GM21447 (cell line): ENCODE data around the gene TUT1.
"Not testable (repeated sequence)": the region's sequence is repeated elsewhere in the genome, so short reads cannot be mapped to it uniquely, and the experiment has no call there.

Source experiments
- ATAC-seq: cut with Tn5 transposase; IDR thresholded peaks from one replicate; pipeline ENCODE4 v1.9.1; 2021; ENCODE audit not compliant: unreplicated experiment

Gene TUT1

DNA sequence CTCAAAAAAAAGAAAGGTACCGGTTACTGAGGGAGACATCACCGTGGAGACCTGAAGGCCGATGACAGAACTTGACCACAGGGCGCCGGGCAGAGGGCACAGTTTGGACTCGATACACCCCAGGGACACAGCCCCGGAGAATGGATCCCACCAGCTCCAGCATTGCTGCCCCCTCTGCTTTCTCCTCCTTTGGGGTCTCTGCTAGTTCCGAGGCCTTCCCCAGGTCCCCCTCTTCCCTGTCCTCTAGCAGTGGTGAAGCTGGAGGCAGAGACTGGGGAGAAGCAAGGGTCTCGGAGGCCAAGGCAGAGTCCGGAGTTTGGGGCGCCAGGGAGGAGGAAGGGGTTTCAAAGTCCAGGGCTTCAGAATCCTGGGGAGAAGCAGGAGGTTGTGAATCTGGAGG, 12.8 kb downstream of the TUT1 start:
- ATAC-seq = no peak

DNA sequence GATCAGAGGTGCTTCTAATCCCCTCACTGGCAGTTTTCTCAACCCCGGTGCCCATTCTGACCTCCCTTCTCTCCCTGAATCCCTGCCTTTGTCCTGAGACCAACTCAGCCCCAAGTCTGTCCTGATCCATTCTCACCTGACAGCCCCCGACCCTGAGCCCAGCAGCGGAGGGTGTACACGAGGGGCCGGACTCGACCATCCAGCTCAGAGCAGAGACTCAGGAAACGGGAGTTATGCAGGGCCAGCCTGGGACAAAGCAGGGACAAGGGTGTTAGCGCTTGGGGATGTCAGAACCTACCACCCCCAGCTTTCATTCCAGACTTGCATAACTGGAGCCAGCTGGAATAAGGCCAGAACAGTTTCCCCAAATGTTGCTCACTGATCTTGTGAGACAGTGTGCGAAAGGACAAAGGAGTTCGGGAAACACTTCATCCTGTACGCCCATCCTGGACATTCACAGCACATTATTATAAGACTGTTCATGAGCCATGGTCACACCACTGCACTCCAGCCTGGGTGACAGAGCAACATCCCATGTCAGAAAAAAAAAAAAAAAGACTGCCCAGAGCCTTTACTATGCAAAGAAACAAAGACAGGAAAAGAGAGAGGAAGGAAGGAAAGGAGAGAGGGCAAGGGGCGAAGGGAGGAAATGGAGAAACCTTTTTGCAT, 14.1 kb downstream of the TUT1 start:
- ATAC-seq = no peak

DNA sequence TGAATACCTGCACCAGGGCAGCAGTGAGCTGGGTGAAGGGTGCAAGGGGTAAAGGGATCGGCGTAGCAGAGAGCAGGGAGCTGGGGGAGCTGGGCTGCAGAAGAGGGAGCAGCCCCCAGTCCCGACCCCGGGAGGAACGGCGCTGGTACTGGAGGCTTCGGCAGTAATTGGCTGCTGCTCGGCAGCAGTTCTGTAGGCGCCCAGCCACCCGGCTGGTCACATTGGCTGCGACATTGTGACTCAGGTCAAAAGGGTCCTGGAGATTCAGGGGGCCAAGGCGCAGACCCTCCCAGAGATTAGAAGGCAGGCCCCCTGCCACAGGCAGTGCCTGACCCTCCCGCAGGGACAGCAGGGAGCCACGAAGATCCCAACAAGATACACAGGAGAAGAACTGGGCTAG, 15.5 kb downstream of the TUT1 start:
- no peak for ATAC-seq

DNA sequence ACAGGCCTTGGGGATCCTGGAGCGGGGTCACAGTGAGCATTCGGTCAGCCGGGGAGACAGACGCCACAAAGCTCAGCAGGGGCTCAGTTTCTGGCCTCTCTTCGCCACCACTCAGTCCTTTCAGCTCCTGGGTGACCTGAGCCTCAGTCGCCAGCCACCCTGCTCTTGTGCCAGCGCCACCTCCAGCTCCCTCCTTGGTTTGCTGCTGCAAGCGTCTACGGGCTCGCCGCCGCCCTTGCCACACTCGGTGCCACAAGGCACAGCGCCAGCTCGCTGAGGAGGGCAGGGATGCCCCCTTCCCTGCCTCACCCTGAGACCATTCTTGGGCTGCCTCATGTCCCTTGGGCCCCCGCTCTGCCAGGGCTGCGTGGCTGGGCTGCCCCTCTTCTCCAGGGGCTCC, 16.2 kb downstream of the TUT1 start:
- no peak for ATAC-seq

DNA sequence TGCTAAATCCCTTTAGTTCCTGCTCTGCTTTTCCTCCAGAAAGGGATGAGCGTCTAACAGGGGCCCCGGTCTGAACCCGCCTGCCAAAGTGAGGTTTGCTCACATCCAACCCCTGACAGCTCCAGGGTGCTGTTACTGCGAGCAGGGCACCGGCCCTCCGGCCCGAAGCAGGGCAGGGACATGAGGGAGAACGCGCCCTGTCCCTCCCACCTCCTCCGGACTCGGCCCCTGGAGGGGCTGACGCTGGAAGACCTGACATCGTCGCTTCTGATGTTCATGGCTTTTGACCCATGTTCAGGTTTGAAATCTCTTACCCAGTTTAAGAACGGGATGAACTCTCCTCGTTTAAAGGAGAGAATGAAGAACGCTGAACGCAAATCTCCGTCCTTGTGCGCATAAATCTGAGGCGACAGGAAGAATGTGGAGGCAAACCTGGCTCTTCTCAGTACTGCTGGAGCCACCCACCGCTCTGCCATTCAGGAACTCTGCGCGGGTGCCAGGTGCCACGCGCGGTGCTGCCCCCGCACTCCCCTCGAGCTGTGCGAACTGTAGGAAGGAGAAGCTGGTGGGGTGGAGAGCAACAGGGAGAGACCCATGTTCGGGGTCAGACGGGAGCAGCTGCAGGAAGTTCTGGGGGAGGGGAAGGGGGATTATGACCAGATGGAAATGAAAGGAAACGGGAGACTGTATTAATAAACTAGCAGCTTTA, 16.8 kb downstream of the TUT1 start:
- no peak for ATAC-seq

DNA sequence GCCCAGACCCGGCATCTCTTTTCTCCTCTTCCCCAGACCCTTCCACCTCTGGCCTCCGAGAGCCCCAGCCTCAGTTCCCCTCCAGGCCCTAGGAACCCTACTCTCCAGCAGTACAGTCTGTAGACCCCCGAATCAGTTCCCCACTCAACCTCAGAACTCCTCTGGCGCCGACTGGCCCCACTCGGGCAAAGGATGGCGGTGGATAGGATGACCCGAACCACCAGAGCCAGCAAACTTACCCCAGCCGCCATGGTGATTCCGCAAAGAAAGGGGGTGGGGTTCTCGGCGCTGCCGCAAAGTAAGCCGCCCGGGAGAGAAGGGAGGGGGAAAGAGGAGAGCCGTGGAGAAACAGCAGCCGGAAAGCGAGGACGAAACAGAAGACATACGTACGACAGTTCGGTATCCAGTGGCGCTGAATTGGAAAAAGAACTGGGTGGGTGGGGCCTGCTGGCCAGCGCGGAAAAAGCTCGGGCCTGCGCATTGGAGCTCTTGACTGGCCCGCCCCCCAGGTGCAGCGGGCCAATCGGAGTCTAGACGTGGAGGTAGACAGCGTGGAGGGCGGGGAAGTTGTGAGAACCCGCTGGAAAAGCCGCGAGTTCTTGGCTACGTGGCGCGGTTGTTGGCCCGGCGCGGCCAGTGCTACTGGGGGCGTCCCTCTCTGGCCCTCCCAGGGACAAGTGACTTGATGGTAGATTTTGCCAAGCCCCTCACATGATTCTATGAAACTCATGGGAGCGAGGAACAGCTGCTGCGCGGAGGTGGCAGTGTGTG, 17.5 kb downstream of the TUT1 start, which contains the start of gene EEF1G:
Gene EEF1G, minus strand, starts transcription at position 300 of the 771 bp plus-strand sequence. Its CDS starts 49 bp downstream, at position 251.
- peak; percentile 85 for ATAC-seq

DNA sequence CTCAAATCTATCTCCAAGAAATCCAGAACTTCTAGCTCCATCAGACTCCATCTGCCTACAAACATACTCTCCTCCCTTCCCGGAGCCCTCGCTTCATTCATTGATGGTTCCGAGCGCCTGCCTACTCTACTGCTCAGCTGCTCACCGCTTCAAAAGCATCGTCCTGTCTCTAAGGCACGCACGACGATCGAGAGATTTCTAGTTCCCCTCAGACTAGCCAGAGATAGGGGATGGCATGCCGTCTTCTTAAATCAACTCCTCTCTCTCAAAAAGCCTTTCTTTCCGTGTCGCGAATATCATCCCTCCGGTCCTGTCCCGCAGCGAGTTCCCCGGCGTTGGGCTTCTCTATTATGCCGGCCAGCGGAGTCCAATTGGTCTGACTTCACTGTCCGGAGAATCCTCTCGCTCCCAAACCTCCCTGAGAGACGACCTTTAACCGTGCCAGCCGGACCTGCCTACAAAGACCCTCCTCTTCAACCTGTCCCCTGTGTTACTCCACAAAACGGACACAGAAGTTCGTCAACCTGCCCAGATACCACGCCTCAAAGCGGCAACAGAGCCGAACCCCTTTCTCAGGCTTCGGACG, 18.2 kb downstream of the TUT1 start:
- ATAC-seq = no peak

DNA sequence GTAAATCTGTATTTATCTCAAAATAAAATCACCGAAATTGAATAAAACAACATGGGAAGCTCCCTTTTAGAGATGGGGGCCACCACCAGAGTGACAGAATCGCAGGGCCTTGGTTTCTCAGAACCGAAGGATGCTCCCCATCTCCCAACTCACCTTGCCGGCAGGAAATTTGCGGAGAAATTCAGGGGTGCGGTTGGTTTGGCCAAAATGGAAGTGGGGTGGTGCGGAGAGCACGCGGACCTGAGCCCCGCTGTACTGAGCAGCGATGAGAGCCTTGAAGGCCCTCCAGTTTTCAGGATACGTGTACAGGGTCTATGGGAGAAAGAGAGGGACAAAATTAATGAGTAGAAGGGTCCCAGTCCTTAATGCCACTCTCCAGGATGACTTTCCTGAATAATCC, 18.9 kb downstream of the TUT1 start:
- no peak for ATAC-seq

DNA sequence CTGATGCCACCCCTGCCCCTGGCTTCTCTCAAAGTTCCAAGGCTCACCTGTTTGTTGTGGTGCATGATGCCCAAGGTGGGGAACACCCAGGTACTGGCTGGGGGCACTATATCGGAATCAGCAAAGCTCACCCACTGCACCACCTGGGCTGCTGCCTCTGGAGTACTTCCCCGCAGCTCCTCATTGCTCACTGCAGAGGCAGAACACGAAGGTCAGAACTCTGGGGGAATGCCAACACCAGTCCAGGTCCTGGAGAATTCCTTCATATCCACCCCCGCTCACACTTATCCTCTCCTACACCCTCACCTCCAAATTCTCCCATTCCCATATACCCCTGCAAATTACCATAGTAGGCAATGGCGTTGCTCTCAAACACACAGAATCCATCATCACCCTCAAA, 19.8 kb downstream of the TUT1 start:
- ATAC-seq = not testable (repeated sequence)

DNA sequence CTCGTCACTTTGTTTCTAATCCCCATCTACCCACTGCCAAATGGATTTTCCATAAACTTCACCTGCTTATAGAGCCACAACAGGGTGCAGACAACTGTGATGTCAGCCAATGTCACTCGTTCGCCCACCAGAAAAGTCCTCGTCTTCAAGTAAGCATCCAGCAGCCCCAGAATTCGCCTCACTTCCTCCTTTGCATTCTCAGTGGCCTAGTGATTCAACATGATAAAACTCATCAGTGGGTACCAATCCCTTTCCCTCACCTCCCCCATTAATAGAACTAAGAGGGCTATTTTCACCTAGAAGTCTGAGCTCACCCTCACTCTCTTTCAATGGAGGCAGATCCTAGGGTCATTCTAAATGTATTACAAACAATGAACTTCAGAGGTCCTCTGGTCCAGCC, 20.4 kb downstream of the TUT1 start:
- ATAC-seq = not testable (repeated sequence)

DNA sequence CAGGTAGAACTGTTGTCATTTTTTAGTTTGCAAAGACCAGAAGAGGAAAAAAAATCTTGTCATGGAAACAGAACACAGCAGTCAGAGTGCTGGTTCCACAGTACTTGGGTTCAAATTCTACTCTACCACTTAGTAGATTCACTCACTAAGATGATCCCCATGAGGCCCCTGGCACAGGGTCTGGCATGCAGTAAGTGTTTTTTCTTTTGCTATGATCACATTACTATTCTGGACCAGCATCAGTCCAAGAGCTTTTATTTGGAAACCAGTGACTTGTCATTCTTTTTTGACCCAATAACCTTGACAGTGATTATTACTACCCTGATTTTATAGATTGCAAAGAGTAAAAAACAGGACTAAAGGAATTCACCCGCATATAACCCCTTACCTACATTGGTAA, 21.7 kb downstream of the TUT1 start:
- no peak for ATAC-seq

DNA sequence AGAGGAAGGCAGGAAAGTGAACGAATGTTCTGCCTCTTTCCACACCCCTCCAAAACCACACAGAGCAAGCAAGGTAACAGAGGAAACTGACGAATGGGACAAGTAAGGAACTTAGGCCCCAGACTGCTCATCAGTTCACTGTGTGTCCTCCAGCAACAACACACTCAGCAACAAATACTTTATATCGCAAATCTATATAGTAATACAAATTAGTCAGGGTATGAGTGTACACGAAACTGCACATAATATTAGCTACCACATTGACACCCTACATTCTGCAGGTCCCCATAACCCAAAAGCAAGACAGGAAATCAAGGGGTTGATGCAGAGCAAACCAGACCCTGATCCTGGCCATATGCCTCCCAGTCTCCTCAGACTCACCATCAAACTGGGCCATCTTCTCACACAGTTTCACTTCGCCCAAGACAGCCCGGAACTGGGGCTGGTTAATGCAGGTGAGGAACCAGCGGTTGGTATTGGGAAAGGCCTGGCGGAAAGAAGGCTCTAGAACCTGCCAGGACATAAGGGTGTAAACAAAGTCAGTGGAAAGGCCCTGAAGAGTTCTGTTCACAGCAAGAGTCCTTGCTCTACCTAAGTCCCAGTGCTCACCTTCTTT, 24.2 kb downstream of the TUT1 start:
- ATAC-seq = no peak

DNA sequence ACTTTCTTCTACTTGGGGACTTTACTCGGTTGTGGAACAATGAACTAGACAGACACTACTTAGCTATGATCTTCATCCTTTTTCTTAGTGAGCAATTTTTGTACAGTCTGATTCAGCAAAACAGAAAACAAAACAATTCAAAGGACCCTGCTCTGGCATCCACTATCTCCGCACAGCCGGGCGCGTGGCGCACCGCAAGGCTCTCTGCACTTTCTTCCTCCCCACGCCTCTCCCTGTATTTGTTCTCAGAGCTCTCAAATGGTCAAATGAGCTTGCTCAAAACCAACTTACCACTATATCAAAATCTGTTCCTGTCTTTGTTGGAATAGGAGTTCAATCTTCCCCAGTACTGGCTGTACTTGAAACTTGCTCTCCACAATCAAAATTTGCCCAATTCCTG, 25.1 kb downstream of the TUT1 start:
- no peak for ATAC-seq

DNA sequence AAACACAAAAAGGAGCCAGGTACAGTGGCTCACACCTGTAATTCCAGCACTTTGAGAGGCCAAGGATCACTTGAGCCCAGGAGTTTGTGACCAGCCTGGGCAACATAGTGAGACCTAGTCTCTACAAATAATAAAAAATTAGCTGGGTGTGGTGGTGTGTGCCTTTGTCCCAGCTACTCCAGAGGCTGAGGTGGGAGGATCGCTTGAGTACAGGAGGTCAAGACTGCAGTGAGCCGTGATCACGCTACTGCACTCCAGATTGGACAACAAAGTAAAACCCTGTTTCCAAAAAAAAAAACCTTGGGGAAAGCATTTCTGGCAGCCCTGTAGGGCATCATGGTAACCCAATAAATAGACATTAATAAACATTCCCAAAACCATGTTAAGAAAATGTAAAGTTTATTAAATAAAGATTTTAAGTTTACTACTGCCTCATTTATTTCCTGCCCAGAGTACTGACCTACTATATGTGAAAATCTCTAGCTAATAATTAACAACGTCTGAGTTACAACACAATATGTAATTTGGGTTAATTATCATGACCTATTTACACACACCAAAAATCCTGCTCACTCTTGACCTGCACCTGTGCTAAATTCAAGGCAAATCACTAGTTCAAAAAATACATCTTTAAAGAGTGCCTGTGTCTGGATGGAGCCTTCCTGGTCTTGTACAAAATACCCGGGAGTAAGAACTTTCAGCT, 26.1 kb downstream of the TUT1 start:
- no peak for ATAC-seq

DNA sequence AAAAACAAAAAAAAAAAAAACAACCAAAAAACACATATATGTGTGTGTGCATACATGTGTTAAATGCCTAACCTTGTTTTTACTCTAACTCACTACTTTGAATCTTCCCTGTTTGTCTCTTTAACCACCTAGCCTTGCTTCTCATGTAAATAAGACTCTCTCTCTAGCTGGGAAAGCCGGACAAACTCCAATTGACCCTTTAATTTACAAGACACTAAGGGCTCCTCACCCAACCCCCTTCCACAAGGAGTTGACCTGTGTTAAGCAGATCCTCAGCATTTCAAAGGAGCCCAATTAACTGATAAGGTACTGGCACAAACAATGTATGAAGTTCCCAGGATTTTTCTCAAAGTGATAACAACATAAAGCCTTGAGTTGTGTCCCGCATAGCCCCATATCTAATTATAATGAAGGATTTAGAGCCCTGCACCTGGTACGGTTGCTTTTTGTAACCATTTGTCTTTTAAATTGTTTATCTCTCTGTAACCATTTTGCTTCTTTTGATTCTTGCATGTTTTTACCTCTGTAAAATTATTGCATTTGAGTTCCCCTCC, 29.6 kb downstream of the TUT1 start:
- not testable (repeated sequence) for ATAC-seq

DNA sequence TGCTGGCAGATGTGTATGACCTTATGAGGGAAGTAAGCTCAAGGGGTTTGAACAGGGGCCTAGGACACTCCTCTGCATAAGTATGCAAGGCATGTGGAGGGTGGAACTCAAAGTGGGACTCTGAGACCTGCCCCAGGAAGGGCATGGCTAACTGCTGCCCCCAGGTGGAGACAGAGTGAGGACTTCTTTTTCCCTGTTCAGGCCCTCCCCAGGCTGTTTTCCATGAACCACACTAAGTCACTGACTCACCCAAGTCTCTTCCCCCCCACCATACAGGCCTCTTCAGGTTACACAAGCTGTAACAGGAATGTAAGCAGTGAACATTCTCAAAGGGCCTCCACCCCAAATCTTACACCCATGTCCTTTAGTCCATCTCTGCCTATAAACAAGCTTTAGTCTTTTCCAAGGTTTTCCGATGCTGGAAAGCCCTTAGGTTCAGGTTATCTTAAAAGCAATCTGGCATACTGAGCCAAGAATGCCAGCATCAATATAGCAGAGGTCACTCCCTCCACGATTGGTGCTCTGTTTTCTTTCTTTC, 30.7 kb downstream of the TUT1 start:
- ATAC-seq = no peak

DNA sequence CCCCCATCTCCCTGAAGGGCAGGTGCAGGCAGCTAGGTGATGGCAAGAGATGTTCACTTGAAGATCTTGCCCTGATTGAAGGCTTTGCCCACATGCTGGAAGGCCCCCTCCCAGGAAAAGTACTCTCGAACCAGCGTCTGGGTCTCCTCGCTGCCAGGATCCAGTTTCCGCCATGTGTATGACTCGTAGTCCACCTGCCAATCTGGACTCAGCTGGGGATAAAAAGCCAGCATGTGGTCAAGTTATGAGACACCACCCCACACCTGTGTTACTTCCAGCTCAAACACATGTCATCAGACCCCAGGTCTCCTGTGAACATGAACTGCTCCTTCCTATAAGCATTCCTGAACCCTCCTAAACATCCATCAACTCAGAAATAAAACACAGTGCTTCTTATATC, 31.7 kb downstream of the TUT1 start:
- not testable (repeated sequence) for ATAC-seq

DNA sequence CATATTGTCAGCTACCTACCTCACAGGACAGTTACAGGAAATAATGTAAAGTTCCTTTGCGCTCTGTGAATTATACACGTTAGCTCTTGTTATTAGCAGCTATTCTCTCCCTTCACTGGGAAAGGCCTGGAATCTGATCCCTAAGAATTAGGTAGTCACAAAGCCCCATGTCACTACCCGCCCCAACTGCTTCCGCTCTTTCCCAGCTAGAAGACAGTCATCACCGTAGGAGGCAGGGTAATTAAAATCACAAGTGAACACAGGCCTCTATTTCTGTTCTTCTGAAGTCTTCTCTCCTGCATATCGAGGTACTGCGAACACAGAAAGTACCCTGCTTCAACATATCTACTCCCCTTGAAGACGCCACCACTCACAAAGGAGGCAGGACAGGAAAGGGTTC, 32.1 kb downstream of the TUT1 start:
- ATAC-seq = no peak

DNA sequence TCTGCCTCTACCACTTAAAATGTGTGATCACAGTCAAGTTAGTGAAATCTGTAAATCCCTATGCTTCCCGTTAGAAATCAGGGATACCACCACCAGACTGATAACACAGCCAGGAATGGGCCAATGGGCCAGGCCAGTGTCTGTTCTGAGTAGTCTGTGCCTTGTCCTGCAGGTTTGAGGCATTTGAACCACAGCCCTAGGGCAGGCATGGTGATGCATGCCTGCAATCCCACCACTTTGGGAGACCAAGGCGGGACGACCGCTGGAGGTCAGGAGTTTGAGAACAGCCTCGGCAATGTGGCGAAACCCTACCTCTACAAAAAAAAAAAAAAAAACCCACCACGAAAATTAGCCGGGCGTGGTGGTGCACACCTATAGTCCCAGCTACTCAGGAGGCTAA, 32.7 kb downstream of the TUT1 start:
- ATAC-seq = no peak
